Ishikawa (cell line): ENCODE results near the gene ARHGAP19.

Source experiments
- CEBPB ChIP-seq: IDR thresholded peaks from 2 replicates; pipeline ENCODE4 v1.6.1; 2012
- EP300 ChIP-seq: IDR thresholded peaks from 2 replicates; pipeline ENCODE4 v1.6.1; 2012; ENCODE audit warnings: borderline replicate concordance
- MAX ChIP-seq: IDR thresholded peaks from 2 replicates; pipeline ENCODE4 v1.6.1; 2012
- REST ChIP-seq: IDR thresholded peaks from 2 replicates; pipeline ENCODE4 v1.6.1; 2012; ENCODE audit warnings: low read depth, mild to moderate bottlenecking
- USF1 ChIP-seq: IDR thresholded peaks from 2 replicates; pipeline ENCODE4 v1.6.1; 2012
- ZBTB7A ChIP-seq: IDR thresholded peaks from 2 replicates; pipeline ENCODE4 v1.6.1; 2012; ENCODE audit warnings: low read depth

GRCh38 chr10:97195706-97196222 is 96.7 kb downstream of the ARHGAP19 start:
- TF ChIP-seq MAX (no peak), EP300 (no peak), ZBTB7A (no peak), USF1 (no peak), CEBPB (no peak), REST (no peak)
